Liver (tissue), 9 donors: Measurements from ENCODE around the gene CYP4V2. TPM values are rescaled to one million over a fixed set of nuclear protein-coding genes. Genes with fewer than 3 reads are reported as not detected.

Experiments
- DNase-seq: peaks from one replicate; pipeline ENCODE4 v3.0.0-alpha.2; 2017; ENCODE audit warnings: low spot score
- H3K27ac ChIP-seq, 2 donors: one replicate each; pipeline ENCODE4 v1.7.0; 2013; ENCODE audit warnings: inconsistent platforms in 2 of 2, low read length in 2 of 2, control low read depth in 1 of 2, low read depth in 1 of 2, mild to moderate bottlenecking in 1 of 2
- H3K27me3 ChIP-seq, 4 donors: one replicate each; pipeline versions ENCODE4 v1.6.1 to v1.7.0; 2013; ENCODE audit warnings: low read length in 3 of 4, inconsistent platforms in 1 of 4, mild to moderate bottlenecking in 1 of 4, moderate library complexity in 1 of 4; ENCODE audit not compliant: control insufficient read depth in 4 of 4, insufficient read depth in 4 of 4
- H3K36me3 ChIP-seq, 4 donors: one replicate each; pipeline versions ENCODE4 v1.6.1 to v1.7.0; 2013; ENCODE audit warnings: low read length in 3 of 4, mild to moderate bottlenecking in 3 of 4, low read depth in 1 of 4, moderate library complexity in 1 of 4; ENCODE audit not compliant: control insufficient read depth in 4 of 4, insufficient read depth in 3 of 4
- H3K4me1 ChIP-seq, 4 donors: one replicate each; pipeline versions ENCODE4 v1.6.1 to v1.7.0; 2013; ENCODE audit warnings: low read length in 3 of 4, mild to moderate bottlenecking in 3 of 4, moderate library complexity in 1 of 4; ENCODE audit not compliant: control insufficient read depth in 4 of 4, insufficient read depth in 4 of 4
- H3K4me3 ChIP-seq, 3 donors: one replicate each; pipeline versions ENCODE4 v1.6.1 to v1.7.0; 2013; ENCODE audit warnings: low read length in 3 of 3, control low read depth in 1 of 3, low read depth in 1 of 3, mild to moderate bottlenecking in 1 of 3
- H3K9ac ChIP-seq, 2 donors: one replicate each; pipeline ENCODE4 v1.7.0; 2013; ENCODE audit warnings: low read length in 2 of 2, mild to moderate bottlenecking in 2 of 2, moderate library complexity in 2 of 2, control low read depth in 1 of 2, low read depth in 1 of 2
- H3K9me3 ChIP-seq, 4 donors: one replicate each; pipeline versions ENCODE4 v1.6.1 to v1.7.0; 2013; ENCODE audit warnings: low read length in 3 of 4; ENCODE audit not compliant: control insufficient read depth in 4 of 4
- EGR1 ChIP-seq, 2 donors: IDR thresholded peaks; 2 replicates each; pipeline ENCODE4 v1.6.1; 2016 to 2018; ENCODE audit warnings: antibody characterized with exemption in 2 of 2, low read depth in 2 of 2
- FOXA1 ChIP-seq: IDR thresholded peaks from 2 replicates; pipeline ENCODE4 v1.6.1; 2016; ENCODE audit warnings: antibody characterized with exemption
- GABPA ChIP-seq, 2 donors: IDR thresholded peaks in 1 of 2; conservative IDR thresholded peaks in 1 of 2; 2 replicates each; pipeline ENCODE4 v1.6.1; 2016; ENCODE audit warnings: antibody characterized with exemption in 2 of 2, mild to moderate bottlenecking in 1 of 2, moderate library complexity in 1 of 2
- HNF4A ChIP-seq, 2 donors: conservative IDR thresholded peaks; 2 replicates each; pipeline ENCODE4 v1.6.1; 2016; ENCODE audit warnings: antibody characterized with exemption in 2 of 2, mild to moderate bottlenecking in 2 of 2
- HNF4G ChIP-seq: IDR thresholded peaks from 2 replicates; pipeline ENCODE4 v1.6.1; 2016; ENCODE audit warnings: antibody characterized with exemption
- JUND ChIP-seq, 2 donors: IDR thresholded peaks; 2 replicates each; pipeline ENCODE4 v1.6.1; 2016; ENCODE audit warnings: antibody characterized with exemption in 2 of 2
- MAX ChIP-seq: IDR thresholded peaks from 2 replicates; pipeline ENCODE4 v1.6.1; 2016; ENCODE audit warnings: antibody characterized with exemption
- NR2F2 ChIP-seq: IDR thresholded peaks from 2 replicates; pipeline ENCODE4 v1.6.1; 2016; ENCODE audit warnings: antibody characterized with exemption
- RAD21 ChIP-seq, 2 donors: IDR thresholded peaks; 2 replicates each; pipeline ENCODE4 v1.6.1; 2016; ENCODE audit warnings: antibody characterized with exemption in 2 of 2, mild to moderate bottlenecking in 2 of 2
- REST ChIP-seq: IDR thresholded peaks from 2 replicates; pipeline ENCODE4 v1.6.1; 2016; ENCODE audit warnings: antibody characterized with exemption, mild to moderate bottlenecking
- RXRA ChIP-seq, 2 donors: IDR thresholded peaks; 2 replicates each; pipeline ENCODE4 v1.6.1; 2017 to 2018; ENCODE audit warnings: antibody characterized with exemption in 2 of 2, mild to moderate bottlenecking in 1 of 2
- SP1 ChIP-seq: IDR thresholded peaks from 2 replicates; pipeline ENCODE4 v1.6.1; 2018; ENCODE audit warnings: antibody characterized with exemption, mild to moderate bottlenecking
- TAF1 ChIP-seq: conservative IDR thresholded peaks from 2 replicates; pipeline ENCODE4 v1.6.1; 2016; ENCODE audit warnings: antibody characterized with exemption, mild to moderate bottlenecking
- YY1 ChIP-seq: IDR thresholded peaks from 2 replicates; pipeline ENCODE4 v1.6.1; 2016; ENCODE audit warnings: antibody characterized with exemption, mild to moderate bottlenecking
- WGBS: extraction: QIAGEN DNeasy Blood & Tissue Kit; methylation state at CpG from one replicate; pipeline ENCODE4 v1.1.7; 2013; 5-methylcytosine and 5-hydroxymethylcytosine counted together
- polyA plus RNA-seq, 2 donors: library from polyadenylated mRNA; stranded (reverse) in 1 of 2; unstranded in 1 of 2; fragments of 200-250 nt in 1 of 2; fragments of >200 nt in 1 of 2; fragmentation: Nextera tagmentation in 1 of 2; extraction: Ambion mirVana in 1 of 2; gene quantifications; one replicate each; pipeline versions ENCODE4 v1.2.1 to v1.2.3, GENCODE V29; 2013 to 2015
- total RNA-seq, 2 donors: library from RNA; depleted of rRNA; stranded (reverse); fragments of >200 nt; gene quantifications; one replicate each; pipeline ENCODE4 v1.2.3, GENCODE V29; 2014
- TF ChIP-seq, protein P1 (sequence below): fragments of 150-350 bp; IDR thresholded peaks from 2 replicates; pipeline ENCODE4 v1.5.1; 2017; ENCODE audit warnings: improper control_type of control experiment, low read depth, low read length; ENCODE audit not compliant: missing input control
- TF ChIP-seq, protein P2 (sequence below): IDR thresholded peaks from 2 replicates; pipeline ENCODE4 v1.6.1; 2016; ENCODE audit warnings: antibody characterized with exemption
- donor health status: healthy.
- donor health status: healthy.
- donor health status: healthy.
- donor health status: healthy.
- donor health status: healthy.

The CYP4V2 gene
- total and polyA plus RNA-seq, 4 donors: 27.9 to 119 (median 35.1) TPM

DNA sequence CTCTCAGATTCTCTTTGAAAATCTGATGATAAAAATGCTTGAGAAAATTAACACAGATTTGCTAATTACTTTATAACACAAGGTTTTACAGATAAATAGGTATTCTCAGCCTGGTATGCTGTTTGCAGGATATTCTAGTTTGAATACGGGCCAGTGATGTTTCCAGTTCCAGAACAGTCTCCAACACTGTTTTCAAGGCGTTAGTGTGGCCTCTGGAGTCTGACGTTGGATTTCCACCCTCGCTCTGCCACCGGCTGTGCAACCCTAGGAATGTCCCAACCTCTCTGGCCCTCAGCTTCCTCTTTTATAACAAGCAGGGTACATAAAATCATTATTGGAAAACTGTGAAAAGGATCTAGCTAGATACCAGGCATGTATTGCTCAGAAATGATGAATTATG lies 23.8 kb upstream of the CYP4V2 start:
- Histone ChIP-seq H3K27me3 (no peaks in the 10 kb centered on the region), H3K4me1 (peaks cover 7 to 46% (median 32%) of the 10 kb centered on the region in 4 donors), H3K36me3 (peaks cover 0 to 8% (median under 1%) of the 10 kb centered on the region in 4 donors), H3K9ac (peak overlapping the region in 1 of 2 donors; percentile 81), H3K4me3 (no peak overlapping the region), H3K9me3 (no peaks in the 10 kb centered on the region), H3K27ac (peak overlapping the region; percentile 74 to 78)
- no peak for DNase-seq
- 39% methylated on average over 5 of the region's 5 CpGs for WGBS
- TF ChIP-seq HNF4A (conservative IDR thresholded peaks at IDR 0.05) (no peak), EGR1 (IDR thresholded peaks at IDR 0.05; ENCODE audit: low read depth in 2 of 2) (no peak), GABPA (IDR thresholded peaks at IDR 0.05 in 1 of 2, conservative IDR thresholded peaks at IDR 0.05 in 1 of 2) (no peak), RAD21 (IDR thresholded peaks at IDR 0.05) (no peak), REST (no peak), HNF4G (no peak), FOXA1 (no peak), NR2F2 (no peak), JUND (IDR thresholded peaks at IDR 0.05) (no peak), TAF1 (no peak)
- TF ChIP-seq, protein P1, sequence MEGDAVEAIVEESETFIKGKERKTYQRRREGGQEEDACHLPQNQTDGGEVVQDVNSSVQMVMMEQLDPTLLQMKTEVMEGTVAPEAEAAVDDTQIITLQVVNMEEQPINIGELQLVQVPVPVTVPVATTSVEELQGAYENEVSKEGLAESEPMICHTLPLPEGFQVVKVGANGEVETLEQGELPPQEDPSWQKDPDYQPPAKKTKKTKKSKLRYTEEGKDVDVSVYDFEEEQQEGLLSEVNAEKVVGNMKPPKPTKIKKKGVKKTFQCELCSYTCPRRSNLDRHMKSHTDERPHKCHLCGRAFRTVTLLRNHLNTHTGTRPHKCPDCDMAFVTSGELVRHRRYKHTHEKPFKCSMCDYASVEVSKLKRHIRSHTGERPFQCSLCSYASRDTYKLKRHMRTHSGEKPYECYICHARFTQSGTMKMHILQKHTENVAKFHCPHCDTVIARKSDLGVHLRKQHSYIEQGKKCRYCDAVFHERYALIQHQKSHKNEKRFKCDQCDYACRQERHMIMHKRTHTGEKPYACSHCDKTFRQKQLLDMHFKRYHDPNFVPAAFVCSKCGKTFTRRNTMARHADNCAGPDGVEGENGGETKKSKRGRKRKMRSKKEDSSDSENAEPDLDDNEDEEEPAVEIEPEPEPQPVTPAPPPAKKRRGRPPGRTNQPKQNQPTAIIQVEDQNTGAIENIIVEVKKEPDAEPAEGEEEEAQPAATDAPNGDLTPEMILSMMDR: no peak

DNA sequence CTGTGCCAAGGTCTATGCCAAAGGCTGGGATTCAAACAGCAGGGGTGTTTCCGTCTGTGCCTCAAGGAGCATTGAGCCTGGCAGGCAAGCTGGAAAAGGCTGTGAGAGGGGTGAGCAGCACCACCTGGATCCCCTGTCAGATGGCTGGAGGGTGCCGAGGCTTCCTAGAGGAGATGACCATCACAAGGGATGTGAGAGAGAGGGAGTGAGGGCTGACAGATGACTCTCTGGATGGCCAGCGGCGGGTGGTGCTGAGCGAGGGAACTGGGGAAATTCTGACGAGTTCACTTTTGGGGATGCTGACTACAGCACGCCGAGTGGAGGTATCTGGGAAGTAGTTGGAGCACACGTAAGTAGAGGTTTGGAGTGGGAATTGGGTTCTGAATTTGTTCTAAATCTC lies 22.6 kb upstream of the CYP4V2 start:
- Histone ChIP-seq H3K4me3 (no peak overlapping the region), H3K4me1 (peaks cover 7 to 46% (median 32%) of the 10 kb centered on the region in 4 donors), H3K9me3 (no peaks in the 10 kb centered on the region), H3K27ac (peak overlapping the region in 1 of 2 donors; percentile 4), H3K9ac (no peak overlapping the region), H3K36me3 (no peaks in the 10 kb centered on the region), H3K27me3 (no peaks in the 10 kb centered on the region)
- DNase-seq: no peak
- 75% methylated on average over 9 of the region's 9 CpGs for WGBS
- TF ChIP-seq EGR1 (IDR thresholded peaks at IDR 0.05; ENCODE audit: low read depth in 2 of 2): no peak
- no peak for TF ChIP-seq YY1
- no peak for TF ChIP-seq MAX
- no peak for TF ChIP-seq HNF4A (conservative IDR thresholded peaks at IDR 0.05)
- TF ChIP-seq NR2F2: no peak
- TF ChIP-seq GABPA (IDR thresholded peaks at IDR 0.05 in 1 of 2, conservative IDR thresholded peaks at IDR 0.05 in 1 of 2): no peak
- no peak for TF ChIP-seq SP1
- TF ChIP-seq, protein P2, sequence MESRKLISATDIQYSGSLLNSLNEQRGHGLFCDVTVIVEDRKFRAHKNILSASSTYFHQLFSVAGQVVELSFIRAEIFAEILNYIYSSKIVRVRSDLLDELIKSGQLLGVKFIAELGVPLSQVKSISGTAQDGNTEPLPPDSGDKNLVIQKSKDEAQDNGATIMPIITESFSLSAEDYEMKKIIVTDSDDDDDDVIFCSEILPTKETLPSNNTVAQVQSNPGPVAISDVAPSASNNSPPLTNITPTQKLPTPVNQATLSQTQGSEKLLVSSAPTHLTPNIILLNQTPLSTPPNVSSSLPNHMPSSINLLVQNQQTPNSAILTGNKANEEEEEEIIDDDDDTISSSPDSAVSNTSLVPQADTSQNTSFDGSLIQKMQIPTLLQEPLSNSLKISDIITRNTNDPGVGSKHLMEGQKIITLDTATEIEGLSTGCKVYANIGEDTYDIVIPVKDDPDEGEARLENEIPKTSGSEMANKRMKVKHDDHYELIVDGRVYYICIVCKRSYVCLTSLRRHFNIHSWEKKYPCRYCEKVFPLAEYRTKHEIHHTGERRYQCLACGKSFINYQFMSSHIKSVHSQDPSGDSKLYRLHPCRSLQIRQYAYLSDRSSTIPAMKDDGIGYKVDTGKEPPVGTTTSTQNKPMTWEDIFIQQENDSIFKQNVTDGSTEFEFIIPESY: no peak
- TF ChIP-seq JUND (IDR thresholded peaks at IDR 0.05): no peak
- TF ChIP-seq TAF1: no peak
- no peak for TF ChIP-seq REST
- no peak for TF ChIP-seq FOXA1
- TF ChIP-seq RXRA (IDR thresholded peaks at IDR 0.05): no peak
- no peak for TF ChIP-seq RAD21 (IDR thresholded peaks at IDR 0.05)
- no peak for TF ChIP-seq HNF4G
